A673 (cell line): ENCODE results near the gene DCLK1. TPM values are rescaled to one million over a fixed set of nuclear protein-coding genes. Genes with fewer than 3 reads are reported as not detected.

Experiments used
- Bru-seq: library from RNA; stranded (reverse); fragments of 400-500 nt; gene quantifications from one replicate; lab custom pipeline; 2021; lab: Mats Ljungman, UMichigan
- BruChase-seq, 2 experiments: library from RNA; stranded (reverse); fragments of 400-500 nt; gene quantifications; one replicate each; lab custom pipeline; 2021; lab: Mats Ljungman, UMichigan
- BruUV-seq: library from RNA; stranded (reverse); fragments of 400-500 nt; replicated peaks from 2 replicates; lab custom pipeline; 2021; lab: Mats Ljungman, UMichigan
- CTCF ChIA-PET: fragments of 300-600 bp; sonication (Branson Sonifier 250); formaldehyde crosslinking; loops from one replicate; lab custom pipeline; 2022; ENCODE audit warnings: antibody characterized with exemption; lab: Charles Lee
- POLR2A ChIA-PET: fragments of 300-600 bp; sonication (Branson Sonifier 250); formaldehyde crosslinking; loops from one replicate; lab custom pipeline; 2022; ENCODE audit warnings: antibody characterized with exemption; ENCODE audit not compliant: low non-redundant PET; lab: Charles Lee
- DNase-seq: peaks from one replicate; pipeline ENCODE4 v3.0.0-alpha.2; 2015; ENCODE audit warnings: low spot score
- H3K27ac ChIP-seq: fragments of 200-600 bp; sonication (generic); 2 replicates; pipeline ENCODE4 v1.5.1; 2016; ENCODE audit warnings: mixed run types, low read depth, mild to moderate bottlenecking, mixed read lengths, antibody characterized with exemption, low read length; ENCODE audit not compliant: poor library complexity, severe bottlenecking
- H3K27me3 ChIP-seq: fragments of 200-600 bp; sonication (generic); replicated peaks from 2 replicates; pipeline ENCODE4 v1.6.1; 2017; ENCODE audit warnings: mixed run types, low read depth, mild to moderate bottlenecking, mixed read lengths, antibody characterized with exemption, low read length; ENCODE audit not compliant: insufficient read depth, poor library complexity
- H3K36me3 ChIP-seq: fragments of 200-600 bp; sonication (generic); 2 replicates; pipeline ENCODE4 v1.6.1; 2016; ENCODE audit warnings: mixed run types, mild to moderate bottlenecking, mixed read lengths, antibody characterized with exemption, low read length; ENCODE audit not compliant: insufficient read depth, poor library complexity, severe bottlenecking
- H3K4me1 ChIP-seq: fragments of 200-600 bp; sonication (generic); 2 replicates; pipeline ENCODE4 v1.6.1; 2017; ENCODE audit warnings: mixed run types, mild to moderate bottlenecking, mixed read lengths, antibody characterized with exemption, low read length; ENCODE audit not compliant: insufficient read depth, poor library complexity, severe bottlenecking
- H3K4me3 ChIP-seq: fragments of 200-600 bp; sonication (generic); 2 replicates; pipeline ENCODE4 v1.5.1; 2016; ENCODE audit warnings: low read depth, mixed run types, mild to moderate bottlenecking, mixed read lengths, low read length; ENCODE audit not compliant: poor library complexity, severe bottlenecking
- H3K9me3 ChIP-seq: fragments of 200-600 bp; sonication (generic); 2 replicates; pipeline ENCODE4 v1.6.1; 2016; ENCODE audit warnings: mixed run types, low read depth, mild to moderate bottlenecking, mixed read lengths, antibody characterized with exemption, low read length; ENCODE audit not compliant: poor library complexity, severe bottlenecking
- EZH2 ChIP-seq: fragments of 200-600 bp; sonication (generic); IDR thresholded peaks from 2 replicates; pipeline ENCODE4 v1.6.1; 2017; ENCODE audit warnings: borderline replicate concordance, low read depth, mild to moderate bottlenecking, mixed read lengths, antibody characterized with exemption, low read length; ENCODE audit not compliant: poor library complexity, severe bottlenecking
- intact Hi-C: fragments of 100-400 bp; cut with micrococcal nuclease; formaldehyde crosslinking; loops from one replicate; pipeline ENCODE4 v1.10.0; 2022; ENCODE audit not compliant: unreplicated experiment
- long read RNA-seq: library from polyadenylated mRNA; stranded (forward); transcript quantifications from one replicate; pipeline ENCODE4 v2.0.0, GENCODE V29; 2022
- total RNA-seq: library from RNA; stranded (reverse); gene quantifications from 2 replicates; pipeline ENCODE4 v1.2.3, GENCODE V29; 2021
- TF ChIP-seq, protein P1 (sequence below): fragments of 300-800, 200-600 bp; sonication (generic); conservative IDR thresholded peaks from 2 replicates; pipeline ENCODE4 v1.5.1; 2017; ENCODE audit warnings: low read depth, mild to moderate bottlenecking, antibody characterized with exemption, low read length, moderate library complexity, mixed read lengths

DCLK1 gene
- total RNA-seq (11.2 and 15.7 TPM in 2 replicates), Bru-seq, nascent RNA (percentile 55 among the genes with signal in this experiment), BruChase-seq, experiment 1, labeled RNA remaining after a 2-hour chase (percentile 55 among the genes with signal in this experiment), BruChase-seq, experiment 2, labeled RNA remaining after a 6-hour chase (percentile 48 among the genes with signal in this experiment)
- long read RNA-seq, full-length matches to known transcripts, result 7 of 16 reads
- long read RNA-seq, partial matches to known transcripts, result 2 of 16 reads
- long read RNA-seq, other reads (novel, unspliced or antisense), result 7 of 16 reads

DNA sequence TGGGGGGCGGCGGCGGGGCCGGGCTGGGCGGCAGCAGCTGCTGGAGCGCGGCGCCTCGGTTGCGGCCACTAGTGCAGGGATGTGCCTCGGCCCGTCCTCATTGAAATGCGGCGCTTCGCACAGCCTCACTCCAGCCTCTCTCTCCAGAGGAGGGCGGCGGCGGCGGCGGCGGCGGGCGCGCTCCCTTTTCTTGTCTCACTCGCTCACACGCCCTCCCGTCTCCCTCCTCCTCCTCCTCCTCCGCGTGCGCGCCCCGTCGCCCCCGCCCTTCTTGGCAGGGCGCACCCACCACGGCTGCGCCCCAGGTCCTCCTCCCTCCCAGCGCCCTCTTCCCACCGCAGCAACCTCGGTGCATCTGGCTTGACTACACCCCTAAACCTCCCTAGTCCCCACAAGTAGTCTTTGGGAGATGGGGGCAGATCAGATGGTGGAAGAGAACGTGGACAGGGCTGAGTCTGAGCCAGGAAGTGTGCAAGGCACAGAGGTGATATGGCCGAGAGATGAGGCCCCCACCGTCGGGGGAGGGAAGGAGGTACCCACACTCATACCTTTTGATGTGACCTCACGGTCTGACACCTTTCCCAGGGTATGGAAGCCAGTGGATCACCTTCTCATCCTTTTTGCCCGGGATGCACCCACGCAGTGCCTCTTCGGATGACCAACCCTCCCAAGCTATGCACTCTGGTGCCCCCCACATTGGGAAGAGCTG is at the start of gene DCLK1:
TSS of gene DCLK1 (minus strand) at position 161 of the 709 bp plus-strand sequence.
- peak; percentile 68 for DNase-seq
- Histone ChIP-seq H3K4me1 (peaks cover 20% of the 10 kb centered on the region), H3K27ac (no peak within 1 kb of the TSS), H3K36me3 (no peaks in the 10 kb centered on the region), H3K27me3 (peaks cover 12% of the 10 kb centered on the region), H3K4me3 (peak within 1 kb of the TSS; percentile 56), H3K9me3 (no peaks in the 10 kb centered on the region)
- TF ChIP-seq, protein P1, sequence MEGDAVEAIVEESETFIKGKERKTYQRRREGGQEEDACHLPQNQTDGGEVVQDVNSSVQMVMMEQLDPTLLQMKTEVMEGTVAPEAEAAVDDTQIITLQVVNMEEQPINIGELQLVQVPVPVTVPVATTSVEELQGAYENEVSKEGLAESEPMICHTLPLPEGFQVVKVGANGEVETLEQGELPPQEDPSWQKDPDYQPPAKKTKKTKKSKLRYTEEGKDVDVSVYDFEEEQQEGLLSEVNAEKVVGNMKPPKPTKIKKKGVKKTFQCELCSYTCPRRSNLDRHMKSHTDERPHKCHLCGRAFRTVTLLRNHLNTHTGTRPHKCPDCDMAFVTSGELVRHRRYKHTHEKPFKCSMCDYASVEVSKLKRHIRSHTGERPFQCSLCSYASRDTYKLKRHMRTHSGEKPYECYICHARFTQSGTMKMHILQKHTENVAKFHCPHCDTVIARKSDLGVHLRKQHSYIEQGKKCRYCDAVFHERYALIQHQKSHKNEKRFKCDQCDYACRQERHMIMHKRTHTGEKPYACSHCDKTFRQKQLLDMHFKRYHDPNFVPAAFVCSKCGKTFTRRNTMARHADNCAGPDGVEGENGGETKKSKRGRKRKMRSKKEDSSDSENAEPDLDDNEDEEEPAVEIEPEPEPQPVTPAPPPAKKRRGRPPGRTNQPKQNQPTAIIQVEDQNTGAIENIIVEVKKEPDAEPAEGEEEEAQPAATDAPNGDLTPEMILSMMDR, result no peak
- TF ChIP-seq EZH2, result no peak
- intact Hi-C loops, result no loop called here
- CTCF ChIA-PET, result no interaction called here
- POLR2A ChIA-PET, result no interaction called here
- BruUV-seq, result no TSS peak

DNA sequence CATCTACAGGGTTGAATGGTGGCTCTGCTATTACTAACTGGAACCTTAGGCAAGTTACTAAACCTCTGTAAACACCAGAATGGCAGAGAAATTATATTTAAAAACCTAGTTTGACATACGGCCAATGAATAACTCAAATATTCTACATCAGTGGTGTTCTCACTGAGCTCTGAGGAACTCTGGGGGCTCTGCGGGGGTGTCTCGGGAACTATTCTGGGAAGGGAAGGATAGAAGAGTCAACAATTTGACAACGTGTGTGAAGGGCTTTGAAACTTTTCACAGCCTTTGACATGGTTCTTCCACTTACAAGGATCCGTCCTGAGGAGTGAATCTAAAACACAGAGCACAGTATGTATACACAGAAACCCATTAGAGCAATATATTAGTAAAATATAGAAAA is 44.4 kb upstream of the DCLK1 start:
- Histone ChIP-seq H3K27me3 (no peaks in the 10 kb centered on the region), H3K27ac (no peak overlapping the region), H3K36me3 (no peaks in the 10 kb centered on the region), H3K4me3 (no peak overlapping the region), H3K4me1 (no peaks in the 10 kb centered on the region), H3K9me3 (no peaks in the 10 kb centered on the region)
- intact Hi-C loops, result no loop called here
- no peak for TF ChIP-seq EZH2
- TF ChIP-seq, protein P1, result no peak
- BruUV-seq, result no TSS peak
- CTCF ChIA-PET, result no interaction called here
- POLR2A ChIA-PET, result no interaction called here
- no peak for DNase-seq

DNA sequence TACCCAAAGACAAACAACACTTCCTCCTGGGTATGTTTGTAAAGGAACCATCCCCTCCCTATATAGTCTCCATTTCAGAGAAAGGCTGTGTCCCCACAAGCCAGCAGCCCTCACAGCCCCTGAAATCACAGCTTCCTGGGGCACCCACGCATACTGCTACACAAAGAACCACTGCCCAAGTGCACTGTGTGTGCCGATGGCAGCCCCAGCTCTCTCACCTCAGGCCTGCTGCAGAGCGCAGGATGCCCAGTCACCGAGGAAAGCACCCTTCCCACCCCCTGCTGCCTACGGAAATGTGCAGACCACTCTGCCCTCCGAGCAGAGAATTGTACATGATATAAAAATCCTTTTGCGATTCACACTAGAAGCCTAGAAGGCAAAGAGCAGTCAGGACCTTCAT is 43.7 kb upstream of the DCLK1 start:
- Histone ChIP-seq H3K27ac (no peak overlapping the region), H3K27me3 (no peaks in the 10 kb centered on the region), H3K4me3 (no peak overlapping the region), H3K36me3 (no peaks in the 10 kb centered on the region), H3K9me3 (no peaks in the 10 kb centered on the region), H3K4me1 (no peaks in the 10 kb centered on the region)
- BruUV-seq, result no TSS peak
- DNase-seq, result no peak
- TF ChIP-seq EZH2, result no peak
- ChIA-PET POLR2A (no interaction called here), CTCF (no interaction called here)
- intact Hi-C loops, result no loop called here
